ENCODE measurements around the gene HOXB8. TPM values are rescaled to one million over a fixed set of nuclear protein-coding genes. Genes with fewer than 3 reads are reported as not detected.
A peak's percentile ranks its signal among the peaks of the same experiment; 100 is the strongest.

Gene HOXB8
- total RNA-seq, 4 donors from 2014 or later = 1.8 to 21.3 (median 8.9) TPM

DNA sequence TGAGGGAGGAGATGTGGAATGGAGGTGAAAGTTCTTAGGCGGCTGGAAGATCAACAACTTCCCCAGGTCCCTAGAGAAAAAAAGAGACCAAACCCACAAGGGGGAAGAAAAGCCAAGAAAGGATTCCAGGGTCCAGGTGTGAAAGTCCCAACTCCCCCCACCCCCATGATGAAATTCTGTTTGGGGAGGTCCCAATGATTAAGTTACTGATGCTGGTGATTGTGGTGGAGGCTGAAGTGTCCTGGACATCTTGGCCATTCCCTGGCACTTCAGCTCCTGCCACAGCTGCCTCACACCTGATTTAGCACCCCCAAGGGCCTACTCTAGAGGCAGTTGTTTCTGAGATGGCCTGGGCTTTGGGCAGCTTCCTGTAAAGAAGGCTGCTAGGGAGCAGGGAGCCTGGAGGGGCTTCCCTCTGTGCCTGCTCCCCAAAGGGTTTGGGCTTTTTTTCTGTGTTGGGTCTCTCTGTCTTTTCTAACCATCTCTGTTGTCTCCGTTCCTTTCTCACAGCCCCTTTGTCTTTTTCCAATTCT, 50.0 kb downstream of the HOXB8 start:
- H3K4me3 ChIP-seq = no peak overlapping the region
- peak overlapping the region; percentile 89 to 95 (median 94) for H3K27ac ChIP-seq
- in situ Hi-C loops (cut with MboI; ENCODE audit: low pct_ligation_motif_present in 1 of 4, low pct_unique_long_range_greater_than_20kb in 1 of 4, low sequenced_read_pairs in 3 of 4) = no loop called here
- WGBS, 2 donors (ENCODE audit: low coverage in 1 of 2) = 63 to 80% methylated on average over 2 of the region's 2 CpGs
- TF ChIP-seq POLR2A (IDR thresholded peaks at IDR 0.05) (no peak), EP300 (IDR thresholded peaks at IDR 0.05; ENCODE audit: low read depth) (no peak), POLR2AphosphoS5 (IDR thresholded peaks at IDR 0.05) (no peak)
- TF ChIP-seq, protein P1, sequence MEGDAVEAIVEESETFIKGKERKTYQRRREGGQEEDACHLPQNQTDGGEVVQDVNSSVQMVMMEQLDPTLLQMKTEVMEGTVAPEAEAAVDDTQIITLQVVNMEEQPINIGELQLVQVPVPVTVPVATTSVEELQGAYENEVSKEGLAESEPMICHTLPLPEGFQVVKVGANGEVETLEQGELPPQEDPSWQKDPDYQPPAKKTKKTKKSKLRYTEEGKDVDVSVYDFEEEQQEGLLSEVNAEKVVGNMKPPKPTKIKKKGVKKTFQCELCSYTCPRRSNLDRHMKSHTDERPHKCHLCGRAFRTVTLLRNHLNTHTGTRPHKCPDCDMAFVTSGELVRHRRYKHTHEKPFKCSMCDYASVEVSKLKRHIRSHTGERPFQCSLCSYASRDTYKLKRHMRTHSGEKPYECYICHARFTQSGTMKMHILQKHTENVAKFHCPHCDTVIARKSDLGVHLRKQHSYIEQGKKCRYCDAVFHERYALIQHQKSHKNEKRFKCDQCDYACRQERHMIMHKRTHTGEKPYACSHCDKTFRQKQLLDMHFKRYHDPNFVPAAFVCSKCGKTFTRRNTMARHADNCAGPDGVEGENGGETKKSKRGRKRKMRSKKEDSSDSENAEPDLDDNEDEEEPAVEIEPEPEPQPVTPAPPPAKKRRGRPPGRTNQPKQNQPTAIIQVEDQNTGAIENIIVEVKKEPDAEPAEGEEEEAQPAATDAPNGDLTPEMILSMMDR (IDR thresholded peaks at IDR 0.05) = no peak
- H3K9me3 ChIP-seq = no peaks in the 10 kb centered on the region
- peaks cover 37 to 95% (median 70%) of the 10 kb centered on the region in 4 donors for H3K4me1 ChIP-seq
- DNase-seq = no peak
- H3K36me3 ChIP-seq = no peaks in the 10 kb centered on the region
- intact Hi-C loops (cut with DNase I; ENCODE audit: low total_unique reads) = no loop called here
- H3K27me3 ChIP-seq = no peaks in the 10 kb centered on the region

DNA sequence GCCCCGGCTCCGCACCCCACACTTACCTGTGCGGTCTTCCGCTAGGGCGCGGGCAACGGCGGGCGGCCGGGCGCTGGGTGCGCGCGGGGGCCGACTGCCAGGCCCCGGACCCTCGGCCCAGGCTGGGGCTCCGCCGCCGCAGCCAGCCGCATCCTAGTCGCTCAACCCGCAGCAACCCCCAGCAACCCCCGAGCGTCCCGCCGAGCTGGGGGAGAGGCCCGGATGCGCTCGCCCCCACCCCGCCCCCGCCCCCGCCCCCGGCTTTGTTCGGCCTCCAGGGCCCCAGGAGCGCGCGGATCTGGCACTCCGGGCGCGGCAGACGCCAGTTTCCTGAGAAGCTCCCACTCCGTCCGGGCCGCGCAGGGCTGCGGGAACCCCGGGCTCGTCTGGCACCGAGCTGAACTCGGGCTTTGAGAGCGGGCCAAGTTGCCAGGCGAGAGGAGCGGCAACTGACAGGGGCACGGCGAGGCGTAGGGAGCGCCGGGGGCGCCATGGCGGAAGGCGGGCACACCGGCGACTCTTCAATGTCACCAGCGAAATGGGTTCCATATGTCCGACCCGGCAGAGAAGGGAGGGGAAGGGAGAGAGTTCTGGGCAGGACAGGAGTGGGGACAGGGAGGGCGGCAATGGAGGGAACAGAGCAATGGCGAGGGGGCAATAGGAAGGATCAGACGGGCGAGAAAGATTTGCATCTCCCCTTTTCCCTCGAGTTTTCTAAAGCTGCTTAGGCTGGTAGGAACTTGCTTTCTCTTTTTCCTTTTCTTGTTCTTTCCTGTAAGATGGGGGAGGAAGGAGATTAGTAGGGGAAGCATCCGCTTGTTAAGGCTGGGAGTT, 50.7 kb downstream of the HOXB8 start:
- 56 to 60% methylated on average over 1 to 65 of the region's 73 CpGs for WGBS, 2 donors (ENCODE audit: low coverage in 1 of 2)
- no peak for DNase-seq
- in situ Hi-C loops (cut with MboI; ENCODE audit: low pct_ligation_motif_present in 1 of 4, low pct_unique_long_range_greater_than_20kb in 1 of 4, low sequenced_read_pairs in 3 of 4) = no loop called here
- no peaks in the 10 kb centered on the region for H3K9me3 ChIP-seq
- peak overlapping the region; percentile 2 to 41 (median 24) for H3K4me3 ChIP-seq
- H3K4me1 ChIP-seq = peaks cover 44 to 95% (median 69%) of the 10 kb centered on the region in 4 donors
- TF ChIP-seq, protein P1 (IDR thresholded peaks at IDR 0.05) = no peak
- TF ChIP-seq POLR2A (IDR thresholded peaks at IDR 0.05) (no peak), EP300 (IDR thresholded peaks at IDR 0.05; ENCODE audit: low read depth) (no peak), POLR2AphosphoS5 (IDR thresholded peaks at IDR 0.05) (no peak)
- no peaks in the 10 kb centered on the region for H3K36me3 ChIP-seq
- peak overlapping the region; percentile 89 to 95 (median 94) for H3K27ac ChIP-seq
- no peaks in the 10 kb centered on the region for H3K27me3 ChIP-seq
- intact Hi-C loops (cut with DNase I; ENCODE audit: low total_unique reads) = no loop called here

DNA sequence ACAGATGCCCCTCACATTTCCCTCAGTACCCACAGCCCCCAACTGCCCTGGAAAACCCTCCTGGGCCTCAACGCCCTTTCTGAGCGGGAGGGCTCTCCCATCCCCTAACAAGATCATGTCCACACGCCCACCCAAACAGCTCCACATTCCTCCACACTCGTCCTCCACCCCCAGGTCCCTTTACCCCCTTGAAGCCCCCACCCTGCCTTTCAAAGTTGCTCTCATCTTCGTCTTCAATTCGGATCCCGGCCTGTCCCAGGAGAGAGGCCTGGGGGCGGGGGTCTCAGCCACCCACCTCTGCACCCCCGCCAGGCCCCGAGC, 51.3 kb downstream of the HOXB8 start:
- no peak for TF ChIP-seq POLR2A (IDR thresholded peaks at IDR 0.05)
- TF ChIP-seq POLR2AphosphoS5 (IDR thresholded peaks at IDR 0.05) = no peak
- TF ChIP-seq EP300 (IDR thresholded peaks at IDR 0.05; ENCODE audit: low read depth) = no peak
- no peaks in the 10 kb centered on the region for H3K36me3 ChIP-seq
- 66 to 88% methylated on average over 3 to 10 of the region's 10 CpGs for WGBS, 2 donors (ENCODE audit: low coverage in 1 of 2)
- intact Hi-C loops (cut with DNase I; ENCODE audit: low total_unique reads) (no loop called here), in situ Hi-C loops (cut with MboI; ENCODE audit: low pct_ligation_motif_present in 1 of 4, low pct_unique_long_range_greater_than_20kb in 1 of 4, low sequenced_read_pairs in 3 of 4) (no loop called here)
- H3K9me3 ChIP-seq = no peaks in the 10 kb centered on the region
- peak overlapping the region in 3 of 4 donors; percentile 23 to 41 (median 25) for H3K4me3 ChIP-seq
- no peak for DNase-seq
- peaks cover 49 to 95% (median 69%) of the 10 kb centered on the region in 4 donors for H3K4me1 ChIP-seq
- peak overlapping the region; percentile 89 to 95 (median 94) for H3K27ac ChIP-seq
- H3K27me3 ChIP-seq = no peaks in the 10 kb centered on the region

DNA sequence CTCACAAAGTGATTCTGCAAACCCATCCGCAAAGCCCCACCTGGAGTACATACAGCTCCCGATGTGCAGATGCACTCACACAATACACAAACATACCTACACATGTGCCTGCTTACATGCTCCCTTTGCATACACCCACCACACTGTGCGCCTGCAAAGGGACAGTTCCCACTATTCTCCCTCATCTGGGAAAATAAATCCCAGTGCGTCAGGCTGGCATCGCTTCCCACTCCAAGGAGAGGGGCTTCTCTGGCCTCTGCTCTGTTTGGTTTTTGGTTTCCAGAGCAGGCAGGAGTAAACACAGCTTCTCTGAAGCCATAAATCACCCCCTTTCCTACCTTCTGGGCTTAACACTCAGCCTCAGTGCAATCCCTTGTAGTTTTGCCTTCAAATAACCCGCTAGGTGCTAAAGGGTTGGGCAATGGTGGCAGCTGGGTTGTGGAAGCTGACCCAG, 51.7 kb downstream of the HOXB8 start:
- H3K9me3 ChIP-seq = no peaks in the 10 kb centered on the region
- intact Hi-C loops (cut with DNase I; ENCODE audit: low total_unique reads) (no loop called here), in situ Hi-C loops (cut with MboI; ENCODE audit: low pct_ligation_motif_present in 1 of 4, low pct_unique_long_range_greater_than_20kb in 1 of 4, low sequenced_read_pairs in 3 of 4) (no loop called here)
- 66% methylated on average over 6 of the region's 6 CpGs; no CpG with 5 or more reads in 1 of the 2 donors for WGBS, 2 donors (ENCODE audit: low coverage in 1 of 2)
- no peaks in the 10 kb centered on the region for H3K27me3 ChIP-seq
- H3K36me3 ChIP-seq = no peaks in the 10 kb centered on the region
- peak overlapping the region; percentile 89 to 95 (median 94) for H3K27ac ChIP-seq
- no peak for DNase-seq
- no peak overlapping the region for H3K4me3 ChIP-seq
- TF ChIP-seq, protein P1 (IDR thresholded peaks at IDR 0.05) = no peak
- no peak for TF ChIP-seq EP300 (IDR thresholded peaks at IDR 0.05; ENCODE audit: low read depth)
- no peak for TF ChIP-seq POLR2AphosphoS5 (IDR thresholded peaks at IDR 0.05)
- TF ChIP-seq POLR2A (IDR thresholded peaks at IDR 0.05) = no peak
- H3K4me1 ChIP-seq = peaks cover 49 to 95% (median 70%) of the 10 kb centered on the region in 4 donors
